GM21825 (cell line): ENCODE results near the gene ZBP1.

Experiments
- ATAC-seq: cut with Tn5 transposase; IDR thresholded peaks from one replicate; pipeline ENCODE4 v1.9.1; 2021; ENCODE audit warnings: mild to moderate bottlenecking, moderate library complexity; ENCODE audit not compliant: unreplicated experiment

ZBP1 gene

GRCh38 chr20:57619051-57619831, 985 bp downstream of the ZBP1 start:
- peak; percentile 46 for ATAC-seq

- ATAC-seq: peak; percentile 1
These were observed 1.5 kb downstream of the ZBP1 start for GRCh38 chr20:57618764-57619050.

GRCh38 chr20:57618091-57618763, 2.0 kb downstream of the ZBP1 start:
- ATAC-seq: no peak

GRCh38 chr20:57617079-57617795, 3.0 kb downstream of the ZBP1 start:
- no peak for ATAC-seq

- ATAC-seq: no peak
These were observed 3.9 kb downstream of the ZBP1 start for GRCh38 chr20:57616143-57616951.

GRCh38 chr20:57615445-57615811, 4.8 kb downstream of the ZBP1 start:
- no peak for ATAC-seq

GRCh38 chr20:57614490-57615444, 5.5 kb downstream of the ZBP1 start:
- no peak for ATAC-seq

- ATAC-seq: no peak
These were observed 6.7 kb downstream of the ZBP1 start for GRCh38 chr20:57613481-57613921.

GRCh38 chr20:57612916-57613315, 7.3 kb downstream of the ZBP1 start:
- ATAC-seq: no peak

- no peak for ATAC-seq
These were observed 7.8 kb downstream of the ZBP1 start for GRCh38 chr20:57612436-57612835.

GRCh38 chr20:57611586-57612311, 8.5 kb downstream of the ZBP1 start:
- ATAC-seq: no peak

- ATAC-seq: no peak
These were observed 9.8 kb downstream of the ZBP1 start for GRCh38 chr20:57610261-57610952.

GRCh38 chr20:57609842-57610167, 10.4 kb downstream of the ZBP1 start:
- no peak for ATAC-seq

GRCh38 chr20:57609086-57609841, 11.0 kb downstream of the ZBP1 start:
- ATAC-seq: no peak

- no peak for ATAC-seq
These were observed 11.7 kb downstream of the ZBP1 start for GRCh38 chr20:57608516-57608915.

GRCh38 chr20:57605878-57606277, 14.3 kb downstream of the ZBP1 start:
- ATAC-seq: no peak

GRCh38 chr20:57605045-57605444, 15.2 kb downstream of the ZBP1 start:
- ATAC-seq: no peak

- ATAC-seq: no peak
These were observed 17.1 kb downstream of the ZBP1 start for GRCh38 chr20:57603120-57603519.
